Gastrocnemius medialis (tissue), 4 donors: ENCODE results near the gene HSD17B3. TPM values are rescaled to one million over a fixed set of nuclear protein-coding genes. Genes with fewer than 3 reads are reported as not detected.

Experiments
- ATAC-seq, 2 donors: fragments of 150-250 bp; one replicate each; pipeline ENCODE4 v1.9.1; 2016
- DNase-seq, 2 donors: peaks; one replicate each; pipeline ENCODE4 v3.0.0-alpha.2; 2019
- H3K27ac ChIP-seq, 4 donors: fragments of 200-600 bp; sonication (generic); 1 replicate in 1 of 4; 2 replicates in 3 of 4; pipeline ENCODE4 v1.5.1; 2016 to 2018; ENCODE audit warnings: mild to moderate bottlenecking in 2 of 4, moderate library complexity in 1 of 4
- H3K27me3 ChIP-seq, 3 donors: fragments of 200-600 bp; sonication (generic) in 2 of 3; 1 replicate in 1 of 3; 2 replicates in 2 of 3; pipeline versions ENCODE4 v1.5.1 to v1.6.0; 2016 to 2019; ENCODE audit warnings: mild to moderate bottlenecking in 1 of 3, moderate library complexity in 1 of 3
- H3K36me3 ChIP-seq, 2 donors: fragments of 200-600 bp; sonication (generic) in 1 of 2; one replicate each; pipeline ENCODE4 v1.5.1; 2017 to 2018
- H3K4me1 ChIP-seq, 2 donors: fragments of 200-600 bp; sonication (generic) in 1 of 2; one replicate each; pipeline ENCODE4 v1.5.1; 2016 to 2017; ENCODE audit warnings: mild to moderate bottlenecking in 2 of 2
- H3K4me3 ChIP-seq, 4 donors: fragments of 200-600 bp; sonication (generic) in 3 of 4; 1 replicate in 1 of 4; 2 replicates in 3 of 4; pipeline ENCODE4 v1.5.1; 2016 to 2019; ENCODE audit warnings: mild to moderate bottlenecking in 2 of 4
- H3K9me3 ChIP-seq, 3 donors: fragments of 200-600 bp; sonication (generic) in 2 of 3; 1 replicate in 1 of 3; 2 replicates in 2 of 3; pipeline ENCODE4 v1.5.1; 2016 to 2019
- POLR2A ChIP-seq, 2 donors: fragments of 450-650 bp; IDR thresholded peaks; one replicate each; pipeline ENCODE4 v1.6.1; 2017; ENCODE audit warnings: antibody characterized with exemption in 2 of 2, mild to moderate bottlenecking in 2 of 2, moderate library complexity in 2 of 2
- in situ Hi-C, 4 donors: fragments of 200-750 bp; cut with MboI; loops; one replicate each; pipeline versions ENCODE4 v1.15.0 to v1.8.0; 2017; ENCODE audit warnings: low sequenced_read_pairs in 4 of 4
- intact Hi-C: fragments of 100-400 bp; cut with DNase I; formaldehyde crosslinking; loops from one replicate; pipeline ENCODE4 v1.15.1; 2023; ENCODE audit warnings: low total_unique reads
- total RNA-seq, 4 donors: library from RNA; depleted of rRNA; stranded (reverse); fragments of >200 nt; gene quantifications; one replicate each; pipeline versions ENCODE4 v1.1.0 to v1.2.3, GENCODE V29; 2016
- TF ChIP-seq, protein P1 (sequence below), 5 experiments: fragments of 450-650 bp in 3 of 5; fragments of 200-600 bp in 2 of 5; sonication (generic) in 2 of 5; IDR thresholded peaks in 4 of 5; conservative IDR thresholded peaks in 1 of 5; 1 replicate in 4 of 5; 2 replicates in 1 of 5; pipeline ENCODE4 v1.5.1; 2016 to 2019; ENCODE audit warnings: antibody characterized with exemption in 5 of 5, mild to moderate bottlenecking in 3 of 5, moderate library complexity in 3 of 5

The HSD17B3 gene
- total RNA-seq, 4 donors from 2014 or later: not detected

DNA sequence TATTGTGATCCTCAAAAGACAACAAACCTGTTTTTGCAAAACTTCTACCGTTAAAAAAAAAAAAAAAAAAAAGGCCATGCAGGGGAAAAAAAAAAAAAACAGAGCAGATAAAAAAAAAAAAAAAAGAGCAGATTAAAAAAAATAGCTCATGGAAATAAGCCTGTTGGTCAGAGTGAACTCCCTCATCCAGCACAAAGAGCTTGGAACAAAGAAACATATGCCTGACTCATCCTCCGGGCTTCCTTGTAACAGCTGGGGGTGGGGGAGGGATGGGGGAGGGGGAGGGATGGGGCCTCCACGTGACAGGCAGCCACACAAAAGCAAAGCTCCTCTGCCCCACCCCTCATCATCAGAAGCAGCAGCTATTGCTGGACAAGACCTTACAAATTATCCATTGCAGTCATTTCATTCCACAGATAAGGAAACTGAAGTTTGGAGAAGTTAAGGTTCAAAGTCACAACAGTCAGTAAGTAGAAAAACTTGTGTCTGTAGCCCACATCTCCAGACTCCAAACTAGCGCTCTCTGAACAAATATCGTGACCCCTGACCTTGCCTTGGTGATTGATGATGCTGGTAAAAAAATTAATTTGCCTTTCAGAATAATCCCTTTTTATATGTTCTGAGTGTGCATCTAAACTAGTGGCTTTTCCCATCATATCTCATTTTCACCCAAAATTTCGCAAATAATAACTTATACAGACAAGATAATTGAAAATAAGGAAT, 42.6 kb upstream of the HSD17B3 start:
- intact Hi-C loops: no loop called here
- peaks cover 0 to 7% of the 10 kb centered on the region in 2 donors for H3K4me1 ChIP-seq
- H3K27ac ChIP-seq: peak overlapping the region; percentile 2 to 51 (median 44)
- no peak overlapping the region for H3K4me3 ChIP-seq
- no peak for TF ChIP-seq POLR2A (IDR thresholded peaks at IDR 0.05)
- H3K9me3 ChIP-seq: no peaks in the 10 kb centered on the region
- DNase-seq (peak; percentile 20 to 33), ATAC-seq (peak; percentile 75 to 78)
- H3K36me3 ChIP-seq: peaks cover 0 to 10% of the 10 kb centered on the region in 2 donors
- no peaks in the 10 kb centered on the region for H3K27me3 ChIP-seq
- in situ Hi-C loops: loop anchor here in 1 of 4 donors (25.0 kb wide), 1 partner anchor 318 kb away; the partner anchor contains the start of gene PRXL2C

DNA sequence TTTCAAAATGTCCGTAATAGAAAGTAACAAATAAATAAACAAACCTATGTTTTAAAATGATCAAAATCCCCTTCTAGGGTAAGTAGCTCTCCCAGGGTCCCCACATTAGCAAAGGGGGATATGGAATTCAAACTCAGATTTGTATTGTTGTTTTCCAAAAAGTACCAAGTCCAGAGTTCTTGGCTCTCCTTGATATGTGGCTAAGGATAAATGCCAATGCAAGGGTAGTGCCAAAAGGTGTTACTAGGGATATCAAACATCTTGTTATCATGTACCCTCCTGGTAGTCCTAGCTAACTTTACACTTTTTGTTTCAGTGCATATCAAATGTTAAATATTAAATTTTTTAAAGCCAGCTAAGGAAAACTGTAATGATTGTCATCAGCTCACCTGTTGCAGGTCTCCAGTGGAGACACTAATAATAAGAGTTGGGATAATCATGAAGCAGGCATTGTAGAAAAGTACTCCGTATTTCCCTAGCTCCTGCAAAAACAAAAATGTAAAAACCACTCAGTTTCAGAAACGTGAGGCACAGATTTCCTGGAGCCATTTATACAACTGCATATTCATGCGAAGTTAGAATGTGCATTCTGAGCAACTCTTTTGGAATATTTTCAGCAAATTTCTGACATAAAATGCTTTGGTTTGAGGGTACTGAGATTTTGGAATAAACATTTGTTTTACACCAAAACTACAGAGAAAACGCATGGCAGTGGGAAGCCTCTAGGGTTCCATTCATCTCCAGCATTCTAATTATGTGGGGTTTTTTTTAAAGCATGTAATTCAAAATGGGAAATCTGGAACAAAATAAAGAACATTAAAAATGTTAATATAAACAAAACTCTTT, 41.8 kb upstream of the HSD17B3 start:
- intact Hi-C loops: no loop called here
- Histone ChIP-seq H3K4me1 (peaks cover 0 to 7% of the 10 kb centered on the region in 2 donors), H3K27ac (peak overlapping the region in 1 of 4 donors; percentile 1), H3K9me3 (no peaks in the 10 kb centered on the region), H3K27me3 (no peaks in the 10 kb centered on the region), H3K4me3 (no peak overlapping the region), H3K36me3 (peaks cover 0 to 8% of the 10 kb centered on the region in 2 donors)
- TF ChIP-seq POLR2A (IDR thresholded peaks at IDR 0.05): no peak
- TF ChIP-seq, protein P1, sequence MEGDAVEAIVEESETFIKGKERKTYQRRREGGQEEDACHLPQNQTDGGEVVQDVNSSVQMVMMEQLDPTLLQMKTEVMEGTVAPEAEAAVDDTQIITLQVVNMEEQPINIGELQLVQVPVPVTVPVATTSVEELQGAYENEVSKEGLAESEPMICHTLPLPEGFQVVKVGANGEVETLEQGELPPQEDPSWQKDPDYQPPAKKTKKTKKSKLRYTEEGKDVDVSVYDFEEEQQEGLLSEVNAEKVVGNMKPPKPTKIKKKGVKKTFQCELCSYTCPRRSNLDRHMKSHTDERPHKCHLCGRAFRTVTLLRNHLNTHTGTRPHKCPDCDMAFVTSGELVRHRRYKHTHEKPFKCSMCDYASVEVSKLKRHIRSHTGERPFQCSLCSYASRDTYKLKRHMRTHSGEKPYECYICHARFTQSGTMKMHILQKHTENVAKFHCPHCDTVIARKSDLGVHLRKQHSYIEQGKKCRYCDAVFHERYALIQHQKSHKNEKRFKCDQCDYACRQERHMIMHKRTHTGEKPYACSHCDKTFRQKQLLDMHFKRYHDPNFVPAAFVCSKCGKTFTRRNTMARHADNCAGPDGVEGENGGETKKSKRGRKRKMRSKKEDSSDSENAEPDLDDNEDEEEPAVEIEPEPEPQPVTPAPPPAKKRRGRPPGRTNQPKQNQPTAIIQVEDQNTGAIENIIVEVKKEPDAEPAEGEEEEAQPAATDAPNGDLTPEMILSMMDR (IDR thresholded peaks at IDR 0.05 in 4 of 5, conservative IDR thresholded peaks at IDR 0.05 in 1 of 5): no peak
- in situ Hi-C loops: loop anchor here in 1 of 4 donors (25.0 kb wide), 1 partner anchor 319 kb away; the partner anchor contains the start of gene PRXL2C
- no peak for DNase-seq
- no peak for ATAC-seq

DNA sequence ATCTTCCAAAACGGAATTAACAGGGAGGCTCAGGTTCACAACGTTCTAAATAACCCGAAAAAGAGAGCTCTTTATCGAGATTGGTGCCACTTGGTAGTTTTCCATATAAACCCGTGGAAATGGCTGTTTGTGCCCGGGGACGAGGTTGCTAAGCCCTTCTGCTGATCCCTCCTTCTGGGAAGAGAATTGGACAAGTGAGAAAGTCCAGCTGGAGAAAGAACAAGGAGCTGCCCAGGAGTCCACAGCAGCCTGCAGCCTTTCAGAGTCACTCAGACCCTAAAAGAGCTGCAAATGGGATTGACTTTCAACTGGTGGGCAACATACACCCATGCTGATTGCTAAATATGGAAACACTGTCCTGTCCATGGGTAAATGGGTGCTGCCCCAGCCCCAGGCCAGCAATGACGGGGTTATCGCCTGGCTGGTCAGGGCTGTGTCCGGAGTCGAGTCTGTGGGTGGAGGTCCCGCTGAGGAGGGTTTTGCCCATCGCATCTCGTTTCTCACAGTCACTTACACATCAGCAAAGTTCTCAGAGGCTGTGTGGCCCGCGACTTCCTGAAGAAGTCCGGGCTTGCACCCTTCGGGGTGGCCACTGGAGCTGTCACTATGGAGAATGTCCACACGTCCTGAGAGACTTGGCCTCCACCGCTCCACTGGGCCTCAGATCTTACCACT, 40.7 kb upstream of the HSD17B3 start:
- intact Hi-C loops: no loop called here
- in situ Hi-C loops: loop anchor here in 1 of 4 donors (25.0 kb wide), 1 partner anchor 320 kb away; the partner anchor contains the start of gene PRXL2C
- Histone ChIP-seq H3K27me3 (no peaks in the 10 kb centered on the region), H3K4me3 (no peak overlapping the region), H3K9me3 (no peaks in the 10 kb centered on the region), H3K36me3 (no peaks in the 10 kb centered on the region), H3K4me1 (peaks cover 0 to 7% of the 10 kb centered on the region in 2 donors), H3K27ac (no peak overlapping the region)
- TF ChIP-seq POLR2A (IDR thresholded peaks at IDR 0.05): no peak
- TF ChIP-seq, protein P1 (IDR thresholded peaks at IDR 0.05 in 4 of 5, conservative IDR thresholded peaks at IDR 0.05 in 1 of 5): no peak
- DNase-seq: no peak
- no peak for ATAC-seq

DNA sequence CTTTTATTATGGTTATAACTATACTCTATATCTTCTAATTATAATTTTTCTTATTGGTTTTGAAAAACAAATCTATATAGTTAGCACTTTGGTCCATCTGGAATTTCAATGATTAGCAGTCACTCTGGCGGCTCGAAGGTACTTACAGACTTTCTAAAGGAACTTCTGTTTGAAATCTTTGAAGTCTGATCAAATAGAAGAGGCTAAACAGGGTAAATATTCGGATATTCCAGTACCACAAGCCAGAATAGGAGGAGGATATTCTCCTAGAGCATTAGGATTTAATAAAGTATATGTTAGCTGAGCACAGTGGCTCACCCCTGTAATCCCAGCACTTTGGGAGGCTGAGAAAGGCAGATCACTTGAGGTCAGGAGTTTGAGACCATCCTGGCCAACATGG, 38.7 kb upstream of the HSD17B3 start:
- intact Hi-C loops (no loop called here), in situ Hi-C loops (loop anchor here in 1 of 4 donors (25.0 kb wide), 1 partner anchor 322 kb away; the partner anchor contains the start of gene PRXL2C)
- Histone ChIP-seq H3K9me3 (no peaks in the 10 kb centered on the region), H3K27me3 (no peaks in the 10 kb centered on the region), H3K36me3 (no peaks in the 10 kb centered on the region), H3K4me3 (no peak overlapping the region), H3K27ac (no peak overlapping the region), H3K4me1 (peaks cover 0 to 7% of the 10 kb centered on the region in 2 donors)
- TF ChIP-seq, protein P1 (IDR thresholded peaks at IDR 0.05 in 4 of 5, conservative IDR thresholded peaks at IDR 0.05 in 1 of 5): no peak
- TF ChIP-seq POLR2A (IDR thresholded peaks at IDR 0.05): no peak
- ATAC-seq (no peak), DNase-seq (no peak)
